Breast epithelium (tissue), 4 donors: Measurements from ENCODE around the gene DRD3. TPM values are rescaled to one million over a fixed set of nuclear protein-coding genes. Genes with fewer than 3 reads are reported as not detected.

ENCODE experiments used
- DNase-seq, 2 donors: peaks; one replicate each; pipeline ENCODE4 v3.0.0-alpha.2; 2019; ENCODE audit warnings: low spot score in 2 of 2
- H3K27ac ChIP-seq, 2 donors: fragments of 200-600 bp; sonication (generic) in 1 of 2; one replicate each; pipeline ENCODE4 v1.5.1; 2016 to 2019; ENCODE audit warnings: mild to moderate bottlenecking in 1 of 2
- H3K27me3 ChIP-seq, 2 donors: fragments of 200-600 bp; sonication (generic) in 1 of 2; one replicate each; pipeline versions ENCODE4 v1.5.1 to v1.6.0; 2017 to 2019; ENCODE audit warnings: control low read depth in 1 of 2, mild to moderate bottlenecking in 1 of 2
- H3K36me3 ChIP-seq: fragments of 200-600 bp; one replicate; pipeline ENCODE4 v1.5.1; 2019
- H3K4me1 ChIP-seq, 2 donors: fragments of 200-600 bp; sonication (generic); one replicate each; pipeline ENCODE4 v1.5.1; 2016 to 2019; ENCODE audit warnings: control low read depth in 1 of 2
- H3K4me3 ChIP-seq, 3 donors: fragments of 200-600 bp; sonication (generic); 1 replicate in 2 of 3; 2 replicates in 1 of 3; pipeline ENCODE4 v1.5.1; 2016 to 2019; ENCODE audit warnings: mild to moderate bottlenecking in 3 of 3, moderate library complexity in 2 of 3
- H3K9me3 ChIP-seq, 2 donors: fragments of 200-600 bp; sonication (generic) in 1 of 2; one replicate each; pipeline ENCODE4 v1.5.1; 2016 to 2019; ENCODE audit warnings: control low read depth in 1 of 2
- POLR2A ChIP-seq: fragments of 450-650 bp; IDR thresholded peaks from one replicate; pipeline ENCODE4 v1.6.1; 2016; ENCODE audit warnings: antibody characterized with exemption, mild to moderate bottlenecking, moderate library complexity
- POLR2AphosphoS5 ChIP-seq, 3 donors: sonication (generic); formaldehyde crosslinking; IDR thresholded peaks; one replicate each; pipeline ENCODE4 v1.6.1; 2017; ENCODE audit warnings: antibody characterized with exemption in 3 of 3
- intact Hi-C: fragments of 100-400 bp; cut with DNase I; formaldehyde crosslinking; loops from one replicate; pipeline ENCODE4 v1.15.1; 2023; ENCODE audit warnings: low total_unique reads
- total RNA-seq, 3 donors: library from RNA; depleted of rRNA; stranded (reverse); fragments of >200 nt; gene quantifications; one replicate each; pipeline ENCODE4 v1.1.0, GENCODE V29; 2016
- TF ChIP-seq, protein P1 (sequence below), 3 donors: fragments of 450-650 bp; IDR thresholded peaks; one replicate each; pipeline ENCODE4 v1.5.1; 2016 to 2017; ENCODE audit warnings: antibody characterized with exemption in 3 of 3, mild to moderate bottlenecking in 3 of 3, moderate library complexity in 3 of 3

DRD3 gene
- total RNA-seq, 3 donors from 2014 or later = not detected

DNA sequence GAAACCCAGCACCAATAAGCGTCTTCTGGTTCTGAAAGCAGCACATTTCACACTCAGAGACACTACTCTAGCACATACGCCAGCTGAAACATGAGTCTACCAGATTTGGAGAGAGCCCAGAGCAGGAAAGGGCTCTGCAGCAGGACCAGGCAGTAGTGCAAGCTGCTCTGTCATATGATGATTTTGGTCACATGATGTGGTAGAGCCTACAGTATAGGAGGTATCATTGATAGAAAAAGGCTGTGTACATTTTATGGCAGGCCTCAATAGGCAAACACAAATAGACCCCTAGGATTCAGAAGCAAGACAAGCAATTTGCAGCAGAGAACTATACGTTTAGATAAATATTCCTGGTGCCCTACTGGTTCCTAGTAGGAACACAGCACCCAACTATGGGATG lies 64.1 kb downstream of the DRD3 start:
- Histone ChIP-seq H3K36me3 (no peaks in the 10 kb centered on the region), H3K4me3 (no peak overlapping the region), H3K9me3 (no peaks in the 10 kb centered on the region), H3K27ac (no peak overlapping the region), H3K27me3 (no peaks in the 10 kb centered on the region), H3K4me1 (no peaks in the 10 kb centered on the region)
- DNase-seq = no peak
- intact Hi-C loops = no loop called here
- TF ChIP-seq POLR2AphosphoS5 (IDR thresholded peaks at IDR 0.05) = no peak
- no peak for TF ChIP-seq POLR2A
- TF ChIP-seq, protein P1, sequence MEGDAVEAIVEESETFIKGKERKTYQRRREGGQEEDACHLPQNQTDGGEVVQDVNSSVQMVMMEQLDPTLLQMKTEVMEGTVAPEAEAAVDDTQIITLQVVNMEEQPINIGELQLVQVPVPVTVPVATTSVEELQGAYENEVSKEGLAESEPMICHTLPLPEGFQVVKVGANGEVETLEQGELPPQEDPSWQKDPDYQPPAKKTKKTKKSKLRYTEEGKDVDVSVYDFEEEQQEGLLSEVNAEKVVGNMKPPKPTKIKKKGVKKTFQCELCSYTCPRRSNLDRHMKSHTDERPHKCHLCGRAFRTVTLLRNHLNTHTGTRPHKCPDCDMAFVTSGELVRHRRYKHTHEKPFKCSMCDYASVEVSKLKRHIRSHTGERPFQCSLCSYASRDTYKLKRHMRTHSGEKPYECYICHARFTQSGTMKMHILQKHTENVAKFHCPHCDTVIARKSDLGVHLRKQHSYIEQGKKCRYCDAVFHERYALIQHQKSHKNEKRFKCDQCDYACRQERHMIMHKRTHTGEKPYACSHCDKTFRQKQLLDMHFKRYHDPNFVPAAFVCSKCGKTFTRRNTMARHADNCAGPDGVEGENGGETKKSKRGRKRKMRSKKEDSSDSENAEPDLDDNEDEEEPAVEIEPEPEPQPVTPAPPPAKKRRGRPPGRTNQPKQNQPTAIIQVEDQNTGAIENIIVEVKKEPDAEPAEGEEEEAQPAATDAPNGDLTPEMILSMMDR (IDR thresholded peaks at IDR 0.05) = no peak

DNA sequence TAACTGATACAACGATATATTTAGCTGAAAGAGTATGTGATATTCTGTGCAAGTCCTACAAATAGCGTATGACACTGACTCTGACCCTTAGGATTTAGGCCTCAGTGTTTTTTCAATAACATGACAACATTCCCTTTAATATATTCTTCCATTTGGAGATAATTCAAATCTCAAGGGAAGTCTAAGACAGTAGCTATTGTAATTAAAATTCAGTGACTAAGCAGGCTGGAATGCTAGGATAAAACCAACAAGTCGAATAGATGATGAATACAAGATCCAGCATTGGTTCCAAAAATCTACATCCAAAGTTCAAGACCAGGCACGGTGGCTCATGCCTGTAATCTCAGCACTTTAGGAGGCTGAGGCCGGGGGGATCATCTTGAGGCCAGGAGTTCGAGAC lies 66.2 kb downstream of the DRD3 start:
- Histone ChIP-seq H3K4me3 (no peak overlapping the region), H3K4me1 (no peaks in the 10 kb centered on the region), H3K36me3 (no peaks in the 10 kb centered on the region), H3K27ac (no peak overlapping the region), H3K27me3 (no peaks in the 10 kb centered on the region), H3K9me3 (no peaks in the 10 kb centered on the region)
- intact Hi-C loops = no loop called here
- DNase-seq = no peak
- TF ChIP-seq POLR2A = no peak
- no peak for TF ChIP-seq POLR2AphosphoS5 (IDR thresholded peaks at IDR 0.05)
- TF ChIP-seq, protein P1 (IDR thresholded peaks at IDR 0.05) = no peak

DNA sequence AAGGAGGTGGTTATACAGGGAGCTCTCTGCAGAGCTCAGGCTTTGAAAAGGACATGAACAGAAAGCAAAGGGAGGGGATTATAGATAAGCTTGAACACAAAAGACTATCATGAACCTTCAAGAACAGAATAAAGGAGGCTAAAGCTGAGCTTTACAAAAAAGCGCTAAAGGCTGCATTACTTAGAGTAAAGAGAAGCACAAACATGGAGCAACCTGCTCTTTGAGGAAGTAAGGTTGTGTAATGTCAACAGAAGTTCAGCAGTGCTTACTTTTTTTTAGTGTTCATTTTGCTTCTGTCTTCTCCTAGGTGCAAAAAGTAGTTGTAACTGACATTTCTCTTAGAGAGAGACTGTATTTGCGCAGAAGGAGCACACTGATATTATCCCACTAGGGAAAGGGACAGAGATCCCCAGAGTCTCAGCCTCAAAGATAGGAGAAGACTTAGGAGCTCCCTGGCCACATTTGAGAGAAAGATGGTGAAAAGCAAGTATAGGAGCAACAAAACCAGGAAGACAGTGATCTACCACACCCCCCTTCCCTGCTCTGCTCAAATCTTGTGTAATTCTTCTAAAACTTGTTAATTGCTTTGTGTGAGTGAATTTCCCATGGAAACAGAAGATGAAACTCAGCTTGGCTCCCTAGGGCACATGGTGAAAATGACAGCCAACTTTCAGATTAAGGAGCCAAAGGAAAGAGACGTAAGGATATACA lies 67.6 kb downstream of the DRD3 start:
- Histone ChIP-seq H3K27me3 (no peaks in the 10 kb centered on the region), H3K9me3 (no peaks in the 10 kb centered on the region), H3K36me3 (no peaks in the 10 kb centered on the region), H3K4me1 (no peaks in the 10 kb centered on the region), H3K4me3 (no peak overlapping the region), H3K27ac (no peak overlapping the region)
- no peak for TF ChIP-seq POLR2A
- TF ChIP-seq POLR2AphosphoS5 (IDR thresholded peaks at IDR 0.05) = no peak
- TF ChIP-seq, protein P1 (IDR thresholded peaks at IDR 0.05) = no peak
- intact Hi-C loops = no loop called here
- DNase-seq = no peak

DNA sequence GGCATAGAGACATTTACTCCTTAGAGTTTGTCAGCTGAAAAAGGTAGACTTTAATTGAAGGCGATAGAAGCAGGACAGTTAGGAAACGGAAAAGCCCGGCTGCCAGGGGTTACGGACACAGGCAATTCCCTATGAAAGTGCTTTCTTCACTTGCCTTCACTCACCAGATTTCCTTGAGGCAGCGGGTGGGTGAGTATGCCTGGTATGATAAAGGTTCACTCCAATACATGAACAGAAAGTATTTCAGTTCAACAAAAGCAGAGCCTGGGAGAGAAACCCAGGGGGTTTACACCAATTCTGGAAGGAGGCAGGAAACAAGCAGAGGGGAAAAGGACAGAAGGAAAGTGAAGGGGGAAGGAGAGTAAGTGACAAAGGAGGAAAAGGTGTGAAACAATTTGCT lies 68.4 kb downstream of the DRD3 start:
- intact Hi-C loops = no loop called here
- Histone ChIP-seq H3K4me1 (no peaks in the 10 kb centered on the region), H3K27ac (no peak overlapping the region), H3K27me3 (no peaks in the 10 kb centered on the region), H3K36me3 (no peaks in the 10 kb centered on the region), H3K9me3 (no peaks in the 10 kb centered on the region), H3K4me3 (no peak overlapping the region)
- no peak for DNase-seq
- TF ChIP-seq POLR2A (no peak), POLR2AphosphoS5 (IDR thresholded peaks at IDR 0.05) (no peak)
- TF ChIP-seq, protein P1 (IDR thresholded peaks at IDR 0.05) = no peak

DNA sequence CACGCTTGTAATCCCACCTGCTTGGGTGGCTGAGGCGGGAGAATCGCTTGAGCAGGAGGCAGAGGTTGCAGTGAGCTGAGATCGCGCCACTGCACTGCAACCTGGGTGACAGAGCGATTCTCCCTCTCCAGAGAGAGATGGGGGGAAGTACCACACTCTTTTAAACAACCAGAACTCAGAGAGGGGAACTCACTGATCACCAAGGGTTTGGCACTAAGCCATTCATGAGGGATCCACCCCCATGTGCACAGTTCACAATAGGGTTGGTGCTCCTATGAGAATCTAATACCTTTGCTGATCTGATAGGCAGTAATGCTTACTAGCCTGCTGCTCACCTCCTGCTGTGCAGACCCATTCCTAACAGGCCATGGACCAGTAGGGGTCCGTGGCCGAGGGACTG lies 70.7 kb downstream of the DRD3 start:
- Histone ChIP-seq H3K4me1 (no peaks in the 10 kb centered on the region), H3K27me3 (no peaks in the 10 kb centered on the region), H3K36me3 (no peaks in the 10 kb centered on the region), H3K4me3 (no peak overlapping the region), H3K27ac (no peak overlapping the region), H3K9me3 (no peaks in the 10 kb centered on the region)
- intact Hi-C loops = no loop called here
- no peak for DNase-seq
- TF ChIP-seq POLR2AphosphoS5 (IDR thresholded peaks at IDR 0.05) (no peak), POLR2A (no peak)
- TF ChIP-seq, protein P1 (IDR thresholded peaks at IDR 0.05) = no peak
